Hepatocyte (in vitro differentiated cells): Measurements from ENCODE around the gene WDR11. TPM values are rescaled to one million over a fixed set of nuclear protein-coding genes. Genes with fewer than 3 reads are reported as not detected.

Experiments
- DNase-seq: peaks from one replicate; pipeline ENCODE4 v3.0.0-alpha.2; 2016; ENCODE audit warnings: low spot score
- H2AFZ ChIP-seq: fragments of 200-600 bp; sonication (generic); 2 replicates; pipeline ENCODE4 v1.6.0; 2016; ENCODE audit warnings: antibody characterized with exemption, mild to moderate bottlenecking
- H3K27ac ChIP-seq: fragments of 200-600 bp; sonication (generic); 2 replicates; pipeline ENCODE4 v1.5.1; 2016; ENCODE audit warnings: mild to moderate bottlenecking
- H3K27me3 ChIP-seq: fragments of 200-600 bp; sonication (generic); 2 replicates; pipeline ENCODE4 v1.6.1; 2016
- H3K36me3 ChIP-seq: fragments of 200-600 bp; sonication (generic); replicated peaks from 2 replicates; pipeline ENCODE4 v1.5.1; 2016; ENCODE audit warnings: low read depth; ENCODE audit not compliant: insufficient read depth
- H3K4me1 ChIP-seq: fragments of 200-600 bp; sonication (generic); 2 replicates; pipeline ENCODE4 v1.5.1; 2016; ENCODE audit warnings: mild to moderate bottlenecking, moderate library complexity; ENCODE audit not compliant: insufficient read depth
- H3K4me2 ChIP-seq: fragments of 200-600 bp; sonication (generic); 2 replicates; pipeline ENCODE4 v1.6.0; 2016
- H3K4me3 ChIP-seq: fragments of 200-600 bp; sonication (generic); 2 replicates; pipeline ENCODE4 v1.5.1; 2016; ENCODE audit warnings: mild to moderate bottlenecking
- H3K79me2 ChIP-seq: fragments of 200-600 bp; sonication (generic); 2 replicates; pipeline ENCODE4 v1.6.0; 2017; ENCODE audit warnings: mild to moderate bottlenecking
- H3K9me2 ChIP-seq: fragments of 200-600 bp; sonication (generic); replicated peaks from 2 replicates; pipeline ENCODE4 v1.6.0; 2017; ENCODE audit warnings: mild to moderate bottlenecking; ENCODE audit not compliant: insufficient read depth
- H3K9me3 ChIP-seq: fragments of 200-600 bp; sonication (generic); 2 replicates; pipeline ENCODE4 v1.5.1; 2016; ENCODE audit warnings: low read depth, mild to moderate bottlenecking
- H4K20me1 ChIP-seq: fragments of 200-600 bp; sonication (generic); 2 replicates; pipeline ENCODE4 v1.6.0; 2016; ENCODE audit warnings: mild to moderate bottlenecking; ENCODE audit not compliant: insufficient read depth, poor library complexity, severe bottlenecking
- EZH2 ChIP-seq: fragments of 200-600 bp; sonication (generic); IDR thresholded peaks from 2 replicates; pipeline ENCODE4 v1.6.1; 2016; ENCODE audit warnings: antibody characterized with exemption, mild to moderate bottlenecking, borderline replicate concordance
- EZH2phosphoT487 ChIP-seq: fragments of 200-600 bp; sonication (generic); IDR thresholded peaks from one replicate; pipeline ENCODE4 v1.6.1; 2018; ENCODE audit warnings: antibody characterized with exemption, mild to moderate bottlenecking, low read depth, moderate library complexity; ENCODE audit not compliant: unreplicated experiment, severe bottlenecking
- WGBS: methylation state at CpG from one replicate; pipeline ENCODE4 v1.1.6; 2016; ENCODE audit warnings: low lambda C conversion rate; ENCODE audit errors: missing lambda C conversion rate; 5-methylcytosine and 5-hydroxymethylcytosine counted together
- polyA plus RNA-seq: library from polyadenylated mRNA; unstranded; fragments of >200 nt; fragmentation: Nextera tagmentation; extraction: Ambion mirVana; gene quantifications from 2 replicates; pipeline ENCODE4 v1.2.1, GENCODE V29; 2016
- total RNA-seq: library from RNA; depleted of rRNA; stranded (reverse); fragments of >200 nt; gene quantifications from 2 replicates; pipeline ENCODE4 v1.2.3, GENCODE V29; 2014
- TF ChIP-seq, protein P1 (sequence below): fragments of 200-600 bp; sonication (generic); IDR thresholded peaks from 2 replicates; pipeline ENCODE4 v1.5.1; 2016; ENCODE audit warnings: antibody characterized with exemption, mild to moderate bottlenecking; ENCODE audit not compliant: poor library complexity

The WDR11 gene
- total and polyA plus RNA-seq, 2 experiments from 2014 or later, result 25.9 to 66.6 TPM

GRCh38 chr10:120949609-120950031 lies 98.5 kb downstream of the WDR11 start:
- H3K9me2 ChIP-seq, result no peaks in the 10 kb centered on the region
- WGBS, result 62% methylated on average over 28 of the region's 28 CpGs
- peaks cover 23% of the 10 kb centered on the region for H3K4me1 ChIP-seq
- H4K20me1 ChIP-seq, result no peaks in the 10 kb centered on the region
- H3K79me2 ChIP-seq, result no peaks in the 10 kb centered on the region
- H3K27ac ChIP-seq, result peak overlapping the region; percentile 27
- H2AFZ ChIP-seq, result peak overlapping the region; percentile 23
- H3K27me3 ChIP-seq, result no peaks in the 10 kb centered on the region
- no peak overlapping the region for H3K4me3 ChIP-seq
- peak overlapping the region; percentile 89 for H3K4me2 ChIP-seq
- TF ChIP-seq, protein P1, sequence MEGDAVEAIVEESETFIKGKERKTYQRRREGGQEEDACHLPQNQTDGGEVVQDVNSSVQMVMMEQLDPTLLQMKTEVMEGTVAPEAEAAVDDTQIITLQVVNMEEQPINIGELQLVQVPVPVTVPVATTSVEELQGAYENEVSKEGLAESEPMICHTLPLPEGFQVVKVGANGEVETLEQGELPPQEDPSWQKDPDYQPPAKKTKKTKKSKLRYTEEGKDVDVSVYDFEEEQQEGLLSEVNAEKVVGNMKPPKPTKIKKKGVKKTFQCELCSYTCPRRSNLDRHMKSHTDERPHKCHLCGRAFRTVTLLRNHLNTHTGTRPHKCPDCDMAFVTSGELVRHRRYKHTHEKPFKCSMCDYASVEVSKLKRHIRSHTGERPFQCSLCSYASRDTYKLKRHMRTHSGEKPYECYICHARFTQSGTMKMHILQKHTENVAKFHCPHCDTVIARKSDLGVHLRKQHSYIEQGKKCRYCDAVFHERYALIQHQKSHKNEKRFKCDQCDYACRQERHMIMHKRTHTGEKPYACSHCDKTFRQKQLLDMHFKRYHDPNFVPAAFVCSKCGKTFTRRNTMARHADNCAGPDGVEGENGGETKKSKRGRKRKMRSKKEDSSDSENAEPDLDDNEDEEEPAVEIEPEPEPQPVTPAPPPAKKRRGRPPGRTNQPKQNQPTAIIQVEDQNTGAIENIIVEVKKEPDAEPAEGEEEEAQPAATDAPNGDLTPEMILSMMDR, result no peak
- peaks cover 4% of the 10 kb centered on the region for H3K9me3 ChIP-seq
- no peaks in the 10 kb centered on the region for H3K36me3 ChIP-seq
- DNase-seq, result no peak

- Histone ChIP-seq H3K27ac (peak overlapping the region; percentile 27), H3K36me3 (no peaks in the 10 kb centered on the region), H3K4me2 (peak overlapping the region; percentile 89), H3K4me1 (peaks cover 23% of the 10 kb centered on the region), H3K79me2 (no peaks in the 10 kb centered on the region), H2AFZ (no peak overlapping the region), H3K9me2 (no peaks in the 10 kb centered on the region), H4K20me1 (no peaks in the 10 kb centered on the region), H3K27me3 (no peaks in the 10 kb centered on the region), H3K4me3 (no peak overlapping the region), H3K9me3 (peaks cover 4% of the 10 kb centered on the region)
- 14% methylated on average over 24 of the region's 24 CpGs for WGBS
- DNase-seq, result peak; percentile 52
- TF ChIP-seq EZH2 (no peak), EZH2phosphoT487 (no peak)
- TF ChIP-seq, protein P1, result no peak
These were observed 98.9 kb downstream of the WDR11 start for GRCh38 chr10:120950051-120950561.

DNA sequence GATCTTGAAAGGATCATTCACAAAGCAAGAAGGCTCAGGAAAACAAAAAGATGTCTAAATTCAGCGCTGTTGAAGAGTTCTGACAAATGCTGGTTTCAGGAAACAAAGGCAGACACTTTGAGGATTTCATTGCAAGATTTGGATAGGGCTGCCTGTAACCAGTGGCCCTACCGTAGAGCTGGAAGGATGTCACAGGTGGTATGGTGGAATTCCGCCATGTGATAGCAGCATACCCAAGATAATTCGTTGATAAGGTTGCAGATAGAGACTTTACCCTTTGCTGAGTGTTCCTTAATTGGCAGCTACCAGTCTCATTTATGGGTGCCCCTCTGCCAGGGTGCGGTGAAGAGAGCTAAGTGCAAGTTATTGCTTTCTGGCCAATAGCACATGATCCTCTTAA lies 100.1 kb downstream of the WDR11 start:
- TF ChIP-seq EZH2phosphoT487 (no peak), EZH2 (no peak)
- TF ChIP-seq, protein P1, result no peak
- H3K9me2 ChIP-seq, result no peaks in the 10 kb centered on the region
- H3K36me3 ChIP-seq, result no peaks in the 10 kb centered on the region
- WGBS, result 72% methylated on average over 5 of the region's 5 CpGs
- H3K9me3 ChIP-seq, result peaks cover 4% of the 10 kb centered on the region
- H3K27ac ChIP-seq, result no peak overlapping the region
- no peaks in the 10 kb centered on the region for H3K27me3 ChIP-seq
- no peak for DNase-seq
- no peak overlapping the region for H2AFZ ChIP-seq
- no peak overlapping the region for H3K4me2 ChIP-seq
- H3K4me1 ChIP-seq, result peaks cover 16% of the 10 kb centered on the region
- H3K79me2 ChIP-seq, result no peaks in the 10 kb centered on the region
- no peaks in the 10 kb centered on the region for H4K20me1 ChIP-seq
- H3K4me3 ChIP-seq, result no peak overlapping the region

DNA sequence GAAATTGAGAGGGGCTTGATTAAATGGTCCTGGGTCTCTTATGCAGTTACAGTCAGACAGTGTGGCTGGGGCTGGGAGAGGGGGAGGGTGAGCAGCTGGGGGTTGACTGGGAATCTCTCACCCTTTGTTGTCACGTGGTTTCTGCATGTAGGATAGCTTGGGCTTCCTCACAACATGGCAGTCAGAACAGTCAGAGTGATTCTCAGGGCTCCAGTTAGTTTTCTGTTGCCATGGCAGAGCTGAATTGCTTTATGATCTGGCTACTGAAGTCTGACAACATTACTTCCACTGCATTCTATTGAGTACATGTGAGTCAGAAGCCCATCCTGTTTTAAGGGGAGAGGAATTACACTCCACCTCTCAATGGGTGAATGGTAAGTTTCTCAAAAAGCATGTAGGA lies 102.7 kb downstream of the WDR11 start:
- Histone ChIP-seq H2AFZ (no peak overlapping the region), H3K9me3 (peaks cover 4% of the 10 kb centered on the region), H3K4me2 (no peak overlapping the region), H4K20me1 (no peaks in the 10 kb centered on the region), H3K4me3 (no peak overlapping the region), H3K9me2 (no peaks in the 10 kb centered on the region), H3K79me2 (no peaks in the 10 kb centered on the region), H3K36me3 (no peaks in the 10 kb centered on the region), H3K4me1 (peaks cover 16% of the 10 kb centered on the region), H3K27me3 (no peaks in the 10 kb centered on the region), H3K27ac (no peak overlapping the region)
- 82% methylated on average over 1 of the region's 1 CpG for WGBS
- no peak for DNase-seq
- no peak for TF ChIP-seq EZH2
- no peak for TF ChIP-seq EZH2phosphoT487
- TF ChIP-seq, protein P1, result no peak
